Peyer's patch (tissue), 4 donors: ENCODE measurements around the gene WDR49.

ENCODE experiments used
- CTCF ChIP-seq, 6 experiments: fragments of 450-650 bp in 4 of 6; fragments of 200-600 bp in 2 of 6; sonication (generic) in 1 of 6; IDR thresholded peaks; one replicate each; pipeline ENCODE4 v1.5.1; 2017 to 2019; ENCODE audit warnings: antibody characterized with exemption in 6 of 6, mild to moderate bottlenecking in 3 of 6, moderate library complexity in 1 of 6
- POLR2A ChIP-seq, 2 donors: fragments of 450-650 bp; IDR thresholded peaks; one replicate each; pipeline ENCODE4 v1.5.1; 2017; ENCODE audit warnings: antibody characterized with exemption in 2 of 2, mild to moderate bottlenecking in 2 of 2, moderate library complexity in 2 of 2

GRCh38 chr3:167656821-167657220 is 3.1 kb upstream of the WDR49 start:
- TF ChIP-seq CTCF (IDR thresholded peaks at IDR 0.05) (no peak), POLR2A (IDR thresholded peaks at IDR 0.05) (no peak)
